Adrenal gland (tissue), 12 donors: ENCODE results near the gene GRAMD2A. TPM values are rescaled to one million over a fixed set of nuclear protein-coding genes. Genes with fewer than 3 reads are reported as not detected.
A peak's percentile ranks its signal among the peaks of the same experiment; 100 is the strongest.

ENCODE experiments used
- DNase-seq, 7 donors: peaks; one replicate each; pipeline ENCODE4 v3.0.0-alpha.2; 2019 to 2020
- H3K27ac ChIP-seq, 5 donors: fragments of 200-600 bp; sonication (generic) in 4 of 5; 1 replicate in 3 of 5; 2 replicates in 2 of 5; pipeline versions ENCODE4 v1.5.1 to v1.8.0; 2016 to 2020; ENCODE audit warnings: mild to moderate bottlenecking in 1 of 5
- H3K27me3 ChIP-seq: fragments of 200-600 bp; 2 replicates; pipeline ENCODE4 v1.8.0; 2021
- H3K36me3 ChIP-seq, 2 donors: fragments of 200-600 bp; replicated peaks in 1 of 2; 1 replicate in 1 of 2; 2 replicates in 1 of 2; pipeline versions ENCODE4 v1.5.1 to v1.8.0; 2018 to 2022
- H3K4me1 ChIP-seq, 2 donors: fragments of 200-600 bp; replicated peaks in 1 of 2; 1 replicate in 1 of 2; 2 replicates in 1 of 2; pipeline versions ENCODE4 v1.5.1 to v1.8.0; 2018 to 2021
- H3K4me3 ChIP-seq, 4 donors: fragments of 200-600 bp; sonication (generic) in 3 of 4; one replicate each; pipeline ENCODE4 v1.5.1; 2016 to 2018
- H3K9me3 ChIP-seq, 3 donors: fragments of 200-600 bp; sonication (generic) in 1 of 3; replicated peaks in 1 of 3; 1 replicate in 2 of 3; 2 replicates in 1 of 3; pipeline versions ENCODE4 v1.5.1 to v1.8.0; 2016 to 2021
- POLR2A ChIP-seq, 2 donors: fragments of 450-650 bp; IDR thresholded peaks; one replicate each; pipeline ENCODE4 v1.6.1; 2017; ENCODE audit warnings: antibody characterized with exemption in 2 of 2, mild to moderate bottlenecking in 2 of 2, moderate library complexity in 1 of 2
- WGBS, 4 donors: extraction: QIAGEN DNeasy Blood & Tissue Kit in 2 of 4; methylation state at CpG; one replicate each; pipeline versions ENCODE4 v1.1.5 to v1.1.7; 2013 to 2017; 5-methylcytosine and 5-hydroxymethylcytosine counted together
- intact Hi-C, 2 donors: fragments of 100-400 bp; cut with DNase I; formaldehyde crosslinking; loops; one replicate each; pipeline versions ENCODE4 v1.14.1 to v1.15.0; 2022 to 2023
- polyA plus RNA-seq, 3 donors: library from polyadenylated mRNA; stranded (reverse); fragments of 200-250 nt in 2 of 3; fragments of 350-450 nt in 1 of 3; fragmentation: Illumina TruSeq in 1 of 3; extraction: RNeasy Lipid Tissue Mini Kit (QIAGEN cat#74804) in 1 of 3; gene quantifications; one replicate each; pipeline ENCODE4 v1.2.3, GENCODE V29; 2013 to 2014
- total RNA-seq, 9 donors: library from RNA; depleted of rRNA in 4 of 9; stranded (reverse); fragments of >200 nt in 4 of 9; fragments of 120-200 nt in 1 of 9; fragmentation: NEBNext Ultra II Directional in 1 of 9; extraction: Animal tissue kit (Norgen Biotek cat#: 25700) in 1 of 9; gene quantifications; one replicate each; pipeline versions ENCODE4 v1.1.0 to v1.2.4, GENCODE V29; 2013 to 2023
- TF ChIP-seq, protein P1 (sequence below), 6 experiments: fragments of 450-650 bp in 4 of 6; fragments of 200-600 bp in 2 of 6; sonication (generic) in 1 of 6; IDR thresholded peaks; 1 replicate in 5 of 6; 2 replicates in 1 of 6; pipeline versions ENCODE4 v1.5.1 to v1.8.0; 2016 to 2021; ENCODE audit warnings: antibody characterized with exemption in 6 of 6, mild to moderate bottlenecking in 2 of 6, moderate library complexity in 1 of 6
- donor health status: healthy with polysubstance abuse.
- donor health status: Bipolar disorder and iron deficiency.
- donor health status: DM: yes; HTN: yes; CAD: no.
- donor health status: DM: no; HTN: no; CAD: no.
- donor health status: DM: no; HTN: no; CAD: no.
- donor health status: DM: yes; HTN: yes; CAD: no.

GRAMD2A gene
- total and polyA plus RNA-seq, 12 donors, result 0.07 to 0.64 (median 0.35) TPM; not detected in 4

GRCh38 chr15:72199205-72199515 lies 1.6 kb upstream of the GRAMD2A start:
- TF ChIP-seq POLR2A (IDR thresholded peaks at IDR 0.05), result no peak
- TF ChIP-seq, protein P1, sequence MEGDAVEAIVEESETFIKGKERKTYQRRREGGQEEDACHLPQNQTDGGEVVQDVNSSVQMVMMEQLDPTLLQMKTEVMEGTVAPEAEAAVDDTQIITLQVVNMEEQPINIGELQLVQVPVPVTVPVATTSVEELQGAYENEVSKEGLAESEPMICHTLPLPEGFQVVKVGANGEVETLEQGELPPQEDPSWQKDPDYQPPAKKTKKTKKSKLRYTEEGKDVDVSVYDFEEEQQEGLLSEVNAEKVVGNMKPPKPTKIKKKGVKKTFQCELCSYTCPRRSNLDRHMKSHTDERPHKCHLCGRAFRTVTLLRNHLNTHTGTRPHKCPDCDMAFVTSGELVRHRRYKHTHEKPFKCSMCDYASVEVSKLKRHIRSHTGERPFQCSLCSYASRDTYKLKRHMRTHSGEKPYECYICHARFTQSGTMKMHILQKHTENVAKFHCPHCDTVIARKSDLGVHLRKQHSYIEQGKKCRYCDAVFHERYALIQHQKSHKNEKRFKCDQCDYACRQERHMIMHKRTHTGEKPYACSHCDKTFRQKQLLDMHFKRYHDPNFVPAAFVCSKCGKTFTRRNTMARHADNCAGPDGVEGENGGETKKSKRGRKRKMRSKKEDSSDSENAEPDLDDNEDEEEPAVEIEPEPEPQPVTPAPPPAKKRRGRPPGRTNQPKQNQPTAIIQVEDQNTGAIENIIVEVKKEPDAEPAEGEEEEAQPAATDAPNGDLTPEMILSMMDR (IDR thresholded peaks at IDR 0.05), result no peak
- DNase-seq, result no peak
- intact Hi-C loops, result loop anchor here in 1 of 2 donors (5.0 kb wide), 2 partner anchors 33 to 88 kb away; partner anchors contain the start of gene PKM
- 83 to 96% (median 84%) methylated on average over 2 of the region's 2 CpGs for WGBS, 4 donors
- Histone ChIP-seq H3K4me3 (no peak overlapping the region), H3K9me3 (no peaks in the 10 kb centered on the region), H3K27me3 (no peaks in the 10 kb centered on the region), H3K36me3 (peaks cover 0 to 59% of the 10 kb centered on the region in 2 donors), H3K27ac (no peak overlapping the region), H3K4me1 (peaks cover 0 to 29% of the 10 kb centered on the region in 2 donors)

DNA sequence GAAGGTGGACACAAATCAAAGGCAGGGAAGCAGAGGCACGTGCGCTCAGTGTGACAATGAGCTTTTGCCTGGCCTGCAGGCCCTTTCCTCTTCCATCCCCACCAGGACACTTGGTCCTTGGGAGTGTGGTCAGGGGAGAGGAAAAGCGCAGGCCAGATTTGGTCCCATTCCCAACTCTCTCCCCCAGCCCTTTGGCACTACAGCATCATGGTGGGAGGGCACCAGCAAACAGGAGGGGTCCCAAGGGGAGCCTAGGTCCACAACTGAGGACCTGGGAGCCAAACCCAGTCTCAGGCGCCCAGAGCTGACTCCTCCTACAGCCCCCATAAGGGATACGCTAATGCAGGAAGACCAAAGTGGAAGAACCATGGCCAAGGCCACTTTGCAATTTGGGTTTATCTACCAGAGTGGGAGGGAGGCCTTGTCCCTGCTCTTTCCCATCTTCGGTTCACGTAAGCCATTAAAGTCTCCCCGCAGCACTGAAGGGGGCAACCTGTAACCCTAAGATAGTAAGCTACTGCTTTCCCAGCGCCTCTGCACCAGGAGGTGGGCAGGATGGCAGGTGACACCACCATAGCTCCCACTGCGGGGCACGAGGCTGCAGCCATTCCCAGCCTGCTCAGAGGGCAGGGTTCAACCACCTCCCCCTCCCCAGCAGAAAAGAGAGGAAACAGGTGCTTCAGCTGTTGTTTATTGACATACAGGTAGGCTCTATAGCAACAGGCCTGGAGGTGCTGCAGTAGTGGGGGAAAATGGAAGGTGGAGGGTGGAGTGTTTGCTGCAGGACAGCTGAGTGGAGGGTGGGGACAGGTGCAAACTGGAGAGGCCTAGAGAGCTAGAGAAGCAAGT lies 993 bp upstream of the GRAMD2A start:
- DNase-seq, result no peak
- no peak overlapping the region for H3K4me3 ChIP-seq

GRCh38 chr15:72197041-72197459 lies 537 bp downstream of the GRAMD2A start:
- Histone ChIP-seq H3K9me3 (no peaks in the 10 kb centered on the region), H3K36me3 (peaks cover 0 to 38% of the 10 kb centered on the region in 2 donors), H3K4me3 (peak overlapping the region in 1 of 4 donors; percentile 70), H3K27me3 (no peaks in the 10 kb centered on the region), H3K27ac (no peak overlapping the region), H3K4me1 (peaks cover 0 to 15% of the 10 kb centered on the region in 2 donors)
- intact Hi-C loops, result loop anchor here in 1 of 2 donors (5.0 kb wide), 2 partner anchors 35 to 90 kb away; partner anchors contain the start of gene PKM
- DNase-seq, result no peak
- no peak for TF ChIP-seq POLR2A (IDR thresholded peaks at IDR 0.05)
- TF ChIP-seq, protein P1 (IDR thresholded peaks at IDR 0.05), result no peak
- 8 to 38% (median 15%) methylated on average over 12 to 35 of the region's 35 CpGs for WGBS, 4 donors

More for the DNA sequence above, 993 bp upstream of the GRAMD2A start:
- no peaks in the 10 kb centered on the region for H3K27me3 ChIP-seq
- H3K9me3 ChIP-seq, result no peaks in the 10 kb centered on the region
- no peak for TF ChIP-seq POLR2A (IDR thresholded peaks at IDR 0.05)
- TF ChIP-seq, protein P1 (IDR thresholded peaks at IDR 0.05), result no peak
- no peak overlapping the region for H3K27ac ChIP-seq
- intact Hi-C loops, result loop anchor here in 1 of 2 donors (5.0 kb wide), 2 partner anchors 34 to 89 kb away; partner anchors contain the start of gene PKM
- peaks cover 0 to 23% of the 10 kb centered on the region in 2 donors for H3K4me1 ChIP-seq
- H3K36me3 ChIP-seq, result peaks cover 0 to 53% of the 10 kb centered on the region in 2 donors
- WGBS, 4 donors, result 63 to 74% (median 69%) methylated on average over 3 to 11 of the region's 11 CpGs

DNA sequence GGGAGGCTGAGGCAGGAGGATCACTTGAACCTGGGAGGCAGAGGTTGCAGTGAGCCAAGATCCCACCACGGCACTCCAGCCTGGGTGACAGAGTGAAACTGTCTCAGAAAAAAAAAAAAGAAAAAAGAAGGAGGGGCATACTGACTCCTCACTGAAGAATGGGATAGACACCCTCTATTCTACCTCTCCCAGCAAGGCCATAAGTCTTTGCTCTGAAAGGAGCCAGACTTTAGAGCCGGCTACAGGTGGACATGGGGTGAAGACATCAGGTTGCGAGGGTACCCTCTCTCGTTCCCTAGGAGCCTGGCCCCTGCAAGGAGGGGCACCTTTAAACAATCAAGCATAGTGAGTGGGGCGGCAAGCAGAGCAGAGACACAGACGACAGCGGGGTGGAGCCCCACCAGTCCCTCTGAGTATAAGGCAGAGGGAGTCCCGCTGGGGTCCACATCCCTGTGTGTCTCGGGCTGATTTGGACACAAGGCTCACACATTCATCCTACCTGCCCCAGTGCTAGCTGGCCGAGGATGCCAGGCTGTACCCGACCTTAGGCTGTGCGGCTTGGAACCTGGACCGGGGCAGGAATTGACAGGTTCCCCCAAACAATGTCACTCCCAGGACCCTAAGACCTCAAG lies 1.1 kb downstream of the GRAMD2A start:
- TF ChIP-seq, protein P1 (IDR thresholded peaks at IDR 0.05), result no peak
- no peak for TF ChIP-seq POLR2A (IDR thresholded peaks at IDR 0.05)
- no peaks in the 10 kb centered on the region for H3K27me3 ChIP-seq
- H3K4me1 ChIP-seq, result peaks cover 0 to 13% of the 10 kb centered on the region in 2 donors
- 66 to 92% (median 84%) methylated on average over 8 to 13 of the region's 13 CpGs for WGBS, 4 donors
- intact Hi-C loops, result loop anchor here in 1 of 2 donors (5.0 kb wide), 2 partner anchors 36 to 91 kb away; partner anchors contain the start of gene PKM
- H3K9me3 ChIP-seq, result no peaks in the 10 kb centered on the region
- peaks cover 0 to 33% of the 10 kb centered on the region in 2 donors for H3K36me3 ChIP-seq
- no peak overlapping the region for H3K27ac ChIP-seq
- DNase-seq, result no peak
- H3K4me3 ChIP-seq, result no peak overlapping the region
